ENCODE measurements around the gene MASP2.

GRCh38 chr1:11072216-11072917 lies 25.3 kb upstream of the MASP2 start:
- TF ChIP-seq EZH2phosphoT487 (IDR thresholded peaks at IDR 0.05; ENCODE audit: insufficient read depth, low read depth) (no peak), EZH2 (IDR thresholded peaks at IDR 0.05; ENCODE audit: insufficient read depth, poor library complexity, severe bottlenecking) (no peak)

All from GM23248 (cell line).